Measurements from ENCODE around the gene FLOT1.
A peak's percentile ranks its signal among the peaks of the same experiment; 100 is the strongest.

The FLOT1 gene

DNA sequence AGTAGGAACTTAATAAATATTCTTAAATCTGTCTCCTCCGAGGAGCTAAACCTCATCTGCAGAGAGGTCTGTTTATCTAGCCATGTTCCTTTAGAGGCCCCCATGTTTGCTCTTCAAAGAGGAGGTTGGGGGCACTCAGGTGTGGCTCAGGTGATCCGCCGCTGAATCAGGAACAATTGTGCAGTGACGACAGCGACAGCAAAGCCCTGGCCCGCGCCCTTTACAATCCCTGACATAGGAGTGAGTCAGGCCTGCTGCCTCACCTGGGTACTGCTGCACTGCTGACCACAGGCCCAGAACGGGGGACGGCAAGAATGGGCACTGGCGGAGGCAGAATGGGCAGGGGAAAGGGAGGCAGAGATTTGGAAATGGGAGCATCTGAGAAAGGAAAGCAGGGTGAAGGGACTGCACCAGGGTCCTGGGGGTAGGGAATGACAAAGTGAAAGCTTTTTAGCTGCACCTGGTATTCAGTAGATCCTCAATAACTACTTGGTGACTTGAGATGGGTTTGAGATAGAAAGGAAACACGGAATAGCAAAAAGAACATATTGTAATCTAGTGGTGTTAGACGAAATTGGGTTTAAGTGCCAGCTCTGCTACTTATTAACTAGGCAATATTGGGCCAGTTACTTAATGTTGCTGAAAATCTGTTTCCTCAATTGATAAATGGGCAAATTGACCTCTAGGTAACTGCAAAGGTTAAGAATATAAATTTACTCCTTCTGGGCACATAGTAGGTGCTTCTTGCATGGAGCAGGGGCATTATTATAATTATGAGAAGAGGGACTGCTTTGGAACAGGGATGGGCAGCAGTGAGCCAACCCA lies 7.3 kb upstream of the FLOT1 start:
- Histone ChIP-seq H3K36me3 (ENCODE audit: control insufficient read depth, insufficient read depth, low read length) (no peaks in the 10 kb centered on the region), H3K9me3 (ENCODE audit: control insufficient read depth, low read length) (no peaks in the 10 kb centered on the region), H3K9ac (ENCODE audit: low read length) (peak overlapping the region; percentile 63), H3K4me1 (ENCODE audit: control insufficient read depth, insufficient read depth, low read length) (peaks cover 70% of the 10 kb centered on the region), H3K4me3 (ENCODE audit: low read length) (no peak overlapping the region), H3K27me3 (ENCODE audit: control insufficient read depth, insufficient read depth, low read length) (no peaks in the 10 kb centered on the region)

GRCh38 chr6:30748851-30749540 lies 6.5 kb upstream of the FLOT1 start:
- Histone ChIP-seq H3K27me3 (ENCODE audit: control insufficient read depth, insufficient read depth, low read length) (no peaks in the 10 kb centered on the region), H3K9me3 (ENCODE audit: control insufficient read depth, low read length) (no peaks in the 10 kb centered on the region), H3K4me1 (ENCODE audit: control insufficient read depth, insufficient read depth, low read length) (peaks cover 75% of the 10 kb centered on the region), H3K9ac (ENCODE audit: low read length) (peak overlapping the region; percentile 63), H3K4me3 (ENCODE audit: low read length) (peak overlapping the region; percentile 18), H3K36me3 (ENCODE audit: control insufficient read depth, insufficient read depth, low read length) (no peaks in the 10 kb centered on the region)

GRCh38 chr6:30747902-30748769 lies 5.6 kb upstream of the FLOT1 start:
- Histone ChIP-seq H3K9me3 (ENCODE audit: control insufficient read depth, low read length) (no peaks in the 10 kb centered on the region), H3K4me1 (ENCODE audit: control insufficient read depth, insufficient read depth, low read length) (peaks cover 74% of the 10 kb centered on the region), H3K4me3 (ENCODE audit: low read length) (peak overlapping the region; percentile 18), H3K9ac (ENCODE audit: low read length) (peak overlapping the region; percentile 1), H3K36me3 (ENCODE audit: control insufficient read depth, insufficient read depth, low read length) (no peaks in the 10 kb centered on the region), H3K27me3 (ENCODE audit: control insufficient read depth, insufficient read depth, low read length) (no peaks in the 10 kb centered on the region)

DNA sequence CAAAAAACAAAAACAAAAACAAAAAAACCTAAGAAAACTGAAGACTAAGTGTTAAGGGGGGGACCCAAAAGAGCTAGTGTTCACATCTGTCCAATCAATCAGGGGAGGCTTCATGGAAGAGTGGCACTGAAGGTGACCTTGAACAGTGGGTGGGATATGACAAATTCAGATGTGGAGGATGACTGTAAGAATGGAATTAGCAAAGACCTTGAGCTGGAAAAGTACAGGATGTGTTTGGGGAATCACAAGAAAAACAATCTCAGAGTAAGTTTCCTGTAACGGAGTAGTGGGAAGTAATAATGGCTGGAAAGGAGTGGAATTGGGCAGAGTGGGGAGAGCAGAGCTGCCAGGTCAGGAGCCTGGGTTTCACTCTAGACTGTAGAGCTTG lies 4.8 kb upstream of the FLOT1 start:
- H3K9me3 ChIP-seq (ENCODE audit: control insufficient read depth, low read length) = no peaks in the 10 kb centered on the region
- H3K36me3 ChIP-seq (ENCODE audit: control insufficient read depth, insufficient read depth, low read length) = no peaks in the 10 kb centered on the region
- no peaks in the 10 kb centered on the region for H3K27me3 ChIP-seq (ENCODE audit: control insufficient read depth, insufficient read depth, low read length)
- no peak overlapping the region for H3K9ac ChIP-seq (ENCODE audit: low read length)
- H3K4me1 ChIP-seq (ENCODE audit: control insufficient read depth, insufficient read depth, low read length) = peaks cover 65% of the 10 kb centered on the region
- H3K4me3 ChIP-seq (ENCODE audit: low read length) = no peak overlapping the region

DNA sequence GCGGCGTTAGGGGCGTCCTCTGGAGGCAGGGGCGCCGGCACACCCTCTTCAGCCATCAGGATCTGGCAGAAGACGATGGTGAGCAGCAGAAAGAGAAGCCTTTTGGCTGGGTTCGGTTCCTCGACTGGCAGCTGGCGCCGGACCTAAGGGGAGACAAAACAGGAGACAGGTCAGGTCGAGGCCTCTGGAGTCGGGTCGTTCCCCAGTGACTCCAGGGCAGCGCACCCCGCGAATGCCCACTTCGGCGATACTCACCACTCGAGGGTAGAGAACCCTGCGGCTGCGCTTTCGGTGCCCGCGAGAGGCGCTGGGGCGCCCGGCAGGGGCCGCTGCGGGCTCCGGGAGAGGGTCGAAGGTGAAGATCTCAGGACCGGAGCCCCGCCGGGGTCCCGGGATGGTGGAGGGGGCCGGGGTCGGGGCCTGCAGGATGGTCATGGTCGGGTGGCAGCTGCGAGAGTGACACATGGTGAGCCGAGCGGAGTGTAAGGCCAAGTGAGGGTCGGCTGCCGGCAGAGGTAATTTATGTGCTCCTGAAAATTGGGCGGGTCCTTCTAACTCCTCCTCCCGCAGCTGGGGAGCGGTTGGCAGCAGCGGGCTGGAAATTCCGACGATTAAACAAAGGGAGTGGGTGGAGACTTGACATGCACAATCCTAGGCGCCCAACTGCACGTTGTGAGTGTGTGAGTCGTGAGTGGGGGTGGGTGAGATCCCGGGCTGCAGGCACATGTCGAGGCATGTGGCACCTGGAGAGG lies 1.7 kb upstream of the FLOT1 start, which contains the start of gene IER3:
Gene IER3 (minus strand): TSS at position 494 of the 752 bp plus-strand sequence. CDS start 29 bp downstream, at position 465.
- H3K9ac ChIP-seq (ENCODE audit: low read length) = peak within 1 kb of the TSS; percentile 98
- no peaks in the 10 kb centered on the region for H3K36me3 ChIP-seq (ENCODE audit: control insufficient read depth, insufficient read depth, low read length)
- H3K4me1 ChIP-seq (ENCODE audit: control insufficient read depth, insufficient read depth, low read length) = peaks cover 52% of the 10 kb centered on the region
- no peaks in the 10 kb centered on the region for H3K27me3 ChIP-seq (ENCODE audit: control insufficient read depth, insufficient read depth, low read length)
- H3K4me3 ChIP-seq (ENCODE audit: low read length) = peak within 1 kb of the TSS; percentile 71
- no peaks in the 10 kb centered on the region for H3K9me3 ChIP-seq (ENCODE audit: control insufficient read depth, low read length)

DNA sequence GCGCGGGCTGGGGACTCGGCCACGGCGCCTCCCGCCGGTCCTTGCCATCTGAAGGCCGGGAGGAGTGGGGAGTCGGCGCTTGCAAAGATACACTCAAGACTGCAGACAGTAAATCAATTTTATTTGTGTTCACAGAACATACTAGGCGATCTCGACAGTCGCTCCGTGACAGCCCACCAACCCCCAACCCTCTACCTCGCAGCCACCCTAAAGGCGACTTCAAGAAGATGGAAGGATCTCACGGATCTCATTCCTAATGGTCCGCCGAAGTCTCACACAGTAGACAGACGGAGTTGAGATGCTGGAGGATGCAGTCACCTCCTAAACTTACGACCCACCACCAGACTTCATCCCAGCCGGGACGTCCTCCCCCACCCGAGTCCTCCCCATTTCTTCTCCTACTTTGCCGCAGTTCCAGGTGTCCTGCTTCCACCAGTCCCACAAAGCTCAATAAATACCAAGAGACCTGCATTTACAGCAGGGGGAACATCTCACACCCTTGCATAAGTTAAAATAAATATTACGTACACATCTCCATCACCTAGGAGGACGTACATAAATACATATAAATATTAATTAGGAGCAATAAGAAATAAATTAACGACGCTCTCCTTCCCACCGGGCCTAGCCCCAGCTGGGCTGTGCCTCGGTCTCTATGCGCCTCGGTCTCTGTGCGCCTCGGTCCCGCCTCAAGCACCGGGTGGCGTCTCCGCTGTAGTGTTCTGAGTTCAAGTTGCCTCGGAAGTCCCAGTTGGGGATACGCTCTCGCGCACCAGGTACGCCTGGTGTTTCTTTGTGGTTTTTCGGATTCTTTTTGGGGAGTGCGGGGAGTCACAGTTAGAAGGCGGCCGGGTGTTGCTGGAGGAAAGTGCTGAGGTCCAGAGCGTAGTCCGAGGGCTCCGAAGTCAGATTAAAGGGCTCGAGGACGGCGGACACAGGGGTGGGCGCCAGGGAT lies 889 bp upstream of the FLOT1 start:
- H3K4me1 ChIP-seq (ENCODE audit: control insufficient read depth, insufficient read depth, low read length) = peaks cover 44% of the 10 kb centered on the region
- peak overlapping the region; percentile 71 for H3K4me3 ChIP-seq (ENCODE audit: low read length)
- H3K36me3 ChIP-seq (ENCODE audit: control insufficient read depth, insufficient read depth, low read length) = peaks cover 6% of the 10 kb centered on the region
- H3K27me3 ChIP-seq (ENCODE audit: control insufficient read depth, insufficient read depth, low read length) = no peaks in the 10 kb centered on the region
- no peaks in the 10 kb centered on the region for H3K9me3 ChIP-seq (ENCODE audit: control insufficient read depth, low read length)
- peak overlapping the region; percentile 98 for H3K9ac ChIP-seq (ENCODE audit: low read length)

DNA sequence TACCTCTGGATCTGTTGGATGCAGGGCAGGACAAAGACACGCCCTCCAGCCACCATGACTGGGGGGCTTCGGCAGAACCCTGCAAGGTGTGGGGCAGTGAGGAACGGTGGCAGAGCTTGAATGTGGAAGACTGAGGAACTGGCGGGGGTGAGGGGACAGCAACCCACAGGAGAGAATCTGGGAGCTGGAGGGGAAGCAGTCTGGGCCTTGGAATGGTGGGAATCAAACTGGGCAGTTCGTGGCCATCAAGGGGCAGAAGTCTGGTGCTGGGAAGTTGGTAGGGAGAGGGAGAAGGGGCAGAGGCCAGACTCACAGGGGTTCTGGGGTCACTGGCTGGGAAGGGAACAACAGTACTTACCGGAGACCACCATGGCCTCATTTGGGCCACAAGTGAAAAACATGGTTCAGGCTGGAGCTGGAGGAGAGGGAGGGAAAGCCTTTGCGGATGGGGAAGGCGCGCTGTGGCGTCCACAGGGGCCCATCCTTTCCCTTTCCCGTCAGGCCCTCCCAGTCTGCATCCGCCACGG lies 635 bp downstream of the FLOT1 start:
- H3K9ac ChIP-seq (ENCODE audit: low read length) = peak overlapping the region; percentile 98
- peaks cover 42% of the 10 kb centered on the region for H3K4me1 ChIP-seq (ENCODE audit: control insufficient read depth, insufficient read depth, low read length)
- no peaks in the 10 kb centered on the region for H3K27me3 ChIP-seq (ENCODE audit: control insufficient read depth, insufficient read depth, low read length)

GRCh38 chr6:30741063-30741779 lies 1.3 kb downstream of the FLOT1 start:
- peak overlapping the region; percentile 72 for H3K4me3 ChIP-seq (ENCODE audit: low read length)
- H3K9me3 ChIP-seq (ENCODE audit: control insufficient read depth, low read length) = no peaks in the 10 kb centered on the region
- peaks cover 40% of the 10 kb centered on the region for H3K4me1 ChIP-seq (ENCODE audit: control insufficient read depth, insufficient read depth, low read length)
- H3K9ac ChIP-seq (ENCODE audit: low read length) = peak overlapping the region; percentile 98
- no peaks in the 10 kb centered on the region for H3K27me3 ChIP-seq (ENCODE audit: control insufficient read depth, insufficient read depth, low read length)
- peaks cover 6% of the 10 kb centered on the region for H3K36me3 ChIP-seq (ENCODE audit: control insufficient read depth, insufficient read depth, low read length)

More for the DNA sequence above, 635 bp downstream of the FLOT1 start:
- Histone ChIP-seq H3K4me3 (ENCODE audit: low read length) (peak overlapping the region; percentile 72), H3K36me3 (ENCODE audit: control insufficient read depth, insufficient read depth, low read length) (peaks cover 6% of the 10 kb centered on the region), H3K9me3 (ENCODE audit: control insufficient read depth, low read length) (no peaks in the 10 kb centered on the region)

DNA sequence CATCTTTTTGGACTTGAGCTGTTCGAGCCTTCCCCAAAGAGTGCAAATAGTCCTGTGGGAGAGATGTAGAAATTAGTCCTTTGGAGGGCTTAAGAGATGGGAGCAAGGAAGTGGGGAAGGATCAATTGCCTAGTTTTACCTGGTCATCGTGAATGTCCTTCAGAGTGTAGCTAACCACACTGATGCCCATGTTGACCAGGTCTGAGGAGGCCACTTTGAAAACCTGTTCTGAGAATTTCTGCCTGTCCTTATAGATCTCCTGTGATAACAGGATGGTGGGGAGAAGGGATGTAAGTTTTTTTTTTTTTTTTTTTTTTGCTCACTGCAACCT lies 2.0 kb downstream of the FLOT1 start:
- H3K27me3 ChIP-seq (ENCODE audit: control insufficient read depth, insufficient read depth, low read length) = no peaks in the 10 kb centered on the region
- H3K4me3 ChIP-seq (ENCODE audit: low read length) = no peak overlapping the region
- H3K9me3 ChIP-seq (ENCODE audit: control insufficient read depth, low read length) = no peaks in the 10 kb centered on the region
- H3K36me3 ChIP-seq (ENCODE audit: control insufficient read depth, insufficient read depth, low read length) = peaks cover 6% of the 10 kb centered on the region
- no peak overlapping the region for H3K9ac ChIP-seq (ENCODE audit: low read length)
- H3K4me1 ChIP-seq (ENCODE audit: control insufficient read depth, insufficient read depth, low read length) = peaks cover 40% of the 10 kb centered on the region

GRCh38 chr6:30738532-30738931 lies 4.0 kb downstream of the FLOT1 start:
- Histone ChIP-seq H3K9me3 (ENCODE audit: control insufficient read depth, low read length) (no peaks in the 10 kb centered on the region), H3K4me1 (ENCODE audit: control insufficient read depth, insufficient read depth, low read length) (peaks cover 28% of the 10 kb centered on the region), H3K4me3 (ENCODE audit: low read length) (no peak overlapping the region), H3K9ac (ENCODE audit: low read length) (no peak overlapping the region), H3K27me3 (ENCODE audit: control insufficient read depth, insufficient read depth, low read length) (no peaks in the 10 kb centered on the region), H3K36me3 (ENCODE audit: control insufficient read depth, insufficient read depth, low read length) (peaks cover 6% of the 10 kb centered on the region)

Measured in mucosa of stomach (tissue), 1 donor.